ENCODE data around the gene SNIP1.
"Not testable (repeated sequence)": the region's sequence is repeated elsewhere in the genome, so short reads cannot be mapped to it uniquely, and the experiment has no call there.

Gene SNIP1

GRCh38 chr1:37506740-37507139, 47.4 kb downstream of the SNIP1 start:
- no peak for DNase-seq

GRCh38 chr1:37502791-37503190, 51.3 kb downstream of the SNIP1 start:
- not testable (repeated sequence) for DNase-seq

- DNase-seq = no peak
Observed at GRCh38 chr1:37502104-37502503, 52.0 kb downstream of the SNIP1 start.

- no peak for DNase-seq
Observed at GRCh38 chr1:37501661-37502060, 52.4 kb downstream of the SNIP1 start.

GRCh38 chr1:37498872-37499617, 55.0 kb downstream of the SNIP1 start:
- DNase-seq = peak; percentile 63

GRCh38 chr1:37497832-37498231, 56.3 kb downstream of the SNIP1 start:
- DNase-seq = peak; percentile 91

GRCh38 chr1:37495875-37496274, 58.2 kb downstream of the SNIP1 start:
- DNase-seq = no peak

GRCh38 chr1:37493336-37494098, 60.6 kb downstream of the SNIP1 start:
- DNase-seq = no peak

GRCh38 chr1:37487619-37487984, 66.5 kb downstream of the SNIP1 start:
- DNase-seq = no peak

GRCh38 chr1:37486680-37487618, 67.1 kb downstream of the SNIP1 start:
- DNase-seq = peak; percentile 31

- DNase-seq = no peak
Observed at GRCh38 chr1:37485902-37486679, 68.0 kb downstream of the SNIP1 start.

Data from NCI-H1092 (cell line).